ENCODE results near the gene ANGPTL4.
"Not testable (repeated sequence)": the region's sequence is repeated elsewhere in the genome, so short reads cannot be mapped to it uniquely, and the experiment has no call there.

ANGPTL4 gene

GRCh38 chr19:8388612-8388958, 24.6 kb downstream of the ANGPTL4 start:
- no peak for DNase-seq

DNA sequence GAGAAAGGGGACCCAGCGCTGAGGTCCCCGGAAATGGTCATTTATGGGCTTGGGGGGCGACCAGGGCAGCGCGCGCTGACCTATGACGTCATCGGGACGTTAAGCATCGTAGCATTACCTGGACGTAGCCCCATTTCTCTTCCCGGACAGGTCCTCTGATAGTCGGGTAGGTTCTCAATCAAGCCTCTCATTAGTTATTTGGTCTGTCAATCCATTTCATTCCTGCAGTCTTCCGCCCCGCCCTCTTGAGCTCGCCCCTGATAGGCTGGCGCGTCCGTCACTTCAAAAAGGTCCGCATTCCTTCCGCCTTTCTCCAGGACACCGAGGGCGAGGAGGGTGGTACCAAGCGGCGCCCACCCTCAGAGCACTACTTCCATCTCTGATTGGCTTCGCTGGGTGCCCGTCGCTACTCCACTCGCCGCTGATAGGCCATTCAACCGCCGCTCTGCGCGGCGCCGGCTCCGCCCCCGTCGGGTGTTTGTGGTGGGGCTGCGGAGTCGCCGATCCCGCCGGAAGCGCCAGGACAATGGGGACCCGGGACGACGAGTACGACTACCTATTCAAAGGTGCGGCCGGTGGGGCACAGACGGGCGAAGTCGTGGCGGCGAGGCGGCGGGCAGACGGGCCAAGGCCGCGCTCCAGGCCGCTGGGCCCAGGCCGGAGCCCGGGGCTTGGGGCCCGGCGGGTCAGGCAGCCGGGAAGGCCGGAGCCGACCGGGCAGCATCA, 26.1 kb downstream of the ANGPTL4 start, which contains the start of gene RAB11B:
Gene RAB11B, plus strand, starts transcription at position 470 of the 726 bp plus-strand sequence. Its CDS starts 57 bp downstream, at position 527.
- DNase-seq, result peak; percentile 83 to 100 (median 99)

- DNase-seq, result peak; percentile 54 to 99 (median 94)
These were observed 26.6 kb downstream of the ANGPTL4 start for GRCh38 chr19:8390617-8390981.

DNA sequence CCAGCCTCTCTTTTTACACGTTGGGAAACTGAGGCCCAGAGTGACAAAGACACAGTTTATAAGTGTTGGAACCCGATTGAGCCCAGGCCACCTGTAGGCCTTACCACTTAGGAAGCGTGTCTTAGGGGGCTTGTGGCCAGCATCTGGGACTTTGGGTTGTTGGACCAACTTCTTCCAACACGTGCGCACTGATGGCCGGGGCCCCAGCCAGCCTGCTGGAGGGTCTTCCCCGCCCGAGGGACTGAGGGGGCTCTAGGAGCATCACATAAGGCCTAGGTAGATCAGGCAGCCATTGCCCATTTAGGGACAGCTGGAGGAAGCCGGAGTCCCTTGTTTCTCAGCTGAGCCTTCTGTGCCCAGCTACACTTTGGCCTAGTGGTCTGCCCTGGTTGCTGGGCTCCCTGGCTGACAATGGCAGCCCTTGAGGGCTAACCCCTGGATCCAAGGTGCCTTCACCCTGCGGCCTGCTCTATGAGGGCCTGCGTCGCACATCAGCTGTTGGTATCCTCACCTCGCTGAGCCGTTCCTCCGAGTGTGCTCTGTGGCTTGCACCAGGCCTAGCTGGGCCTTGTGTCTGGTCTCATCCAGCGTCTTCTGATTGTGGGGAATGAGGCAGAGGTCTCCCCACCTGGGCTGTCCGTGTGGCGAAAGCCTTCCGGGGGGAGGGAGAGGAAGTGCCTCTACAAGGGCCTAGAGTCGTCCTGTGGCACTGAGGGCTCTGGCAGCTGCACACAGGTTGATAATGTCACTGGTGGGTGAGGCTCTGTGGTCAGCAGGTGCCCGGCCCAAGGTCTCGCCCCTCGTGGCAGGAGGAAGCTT, 27.5 kb downstream of the ANGPTL4 start:
- peak in 2 of 56 donors; percentile 36 to 40 for DNase-seq

DNA sequence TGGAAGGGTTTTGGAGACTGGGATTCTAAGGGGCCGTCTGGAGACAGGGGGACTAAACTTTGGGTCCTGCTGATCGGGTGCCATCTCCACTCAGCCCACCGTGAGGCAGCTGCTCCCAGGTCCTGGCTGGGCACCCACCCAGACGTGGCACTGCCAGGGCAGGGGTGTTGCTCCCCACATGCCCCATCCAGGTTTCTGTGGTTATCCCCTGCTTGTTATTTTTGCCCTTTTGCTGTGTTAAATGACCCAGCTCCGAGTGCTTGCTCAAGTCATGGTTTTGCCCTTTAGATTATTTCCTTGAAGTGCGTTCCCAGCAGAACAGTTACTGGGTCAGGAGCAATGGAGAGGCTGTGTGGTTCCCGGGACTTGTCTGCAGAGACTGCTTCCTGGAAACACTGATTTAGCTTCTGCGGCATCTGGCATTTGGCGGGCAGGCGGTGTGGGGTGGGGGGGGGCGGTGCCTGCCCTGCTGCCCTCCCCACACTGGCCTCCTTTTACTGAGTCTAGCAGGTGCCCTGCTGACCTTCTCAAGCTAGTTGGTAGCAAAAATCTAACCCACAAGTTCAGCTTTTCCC, 28.1 kb downstream of the ANGPTL4 start:
- DNase-seq, result peak in 36 of 56 donors; percentile 8 to 55 (median 32)

DNA sequence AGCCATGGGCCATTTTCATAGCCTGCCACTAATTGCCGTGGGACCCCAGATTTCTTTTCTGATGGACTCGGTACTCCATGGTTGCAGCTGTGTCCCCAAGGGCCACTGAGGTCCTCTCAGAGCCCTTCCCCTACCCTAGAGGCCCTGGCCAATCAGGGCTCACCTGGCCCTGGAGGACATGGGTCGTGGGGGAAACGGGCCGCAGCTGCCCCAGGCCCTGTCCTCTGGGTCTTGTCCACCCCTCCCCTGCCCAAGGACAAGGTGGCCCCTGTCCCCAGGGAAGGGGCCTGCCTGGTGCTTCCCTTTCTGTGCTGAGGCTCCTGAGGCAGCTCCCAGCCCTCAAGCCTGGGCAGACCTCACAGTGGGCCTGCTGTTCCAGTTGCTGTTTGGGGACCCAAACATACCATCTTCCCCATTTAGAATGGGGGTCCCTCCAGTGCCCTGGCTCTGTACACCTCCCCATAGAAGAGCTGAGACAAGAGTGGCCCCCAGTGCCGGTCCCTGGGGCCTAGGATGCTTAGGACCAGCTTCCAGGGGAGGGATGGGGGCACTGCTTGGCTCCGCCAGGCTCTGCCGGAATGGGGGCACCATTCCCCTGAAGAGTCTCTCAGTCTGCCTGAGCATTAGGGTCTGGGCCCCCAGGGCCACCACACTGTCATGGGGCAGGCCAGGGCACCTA, 29.4 kb downstream of the ANGPTL4 start:
- peak in 3 of 56 donors; percentile 27 to 47 (median 41) for DNase-seq

GRCh38 chr19:8393871-8394250, 29.9 kb downstream of the ANGPTL4 start:
- peak in 54 of 56 donors; percentile 33 to 92 (median 77) for DNase-seq

GRCh38 chr19:8395621-8396082, 31.7 kb downstream of the ANGPTL4 start:
- DNase-seq, result no peak

GRCh38 chr19:8396185-8396562, 32.2 kb downstream of the ANGPTL4 start:
- no peak for DNase-seq

GRCh38 chr19:8396563-8397203, 32.7 kb downstream of the ANGPTL4 start:
- peak in 49 of 56 donors; percentile 2 to 82 (median 49) for DNase-seq

DNA sequence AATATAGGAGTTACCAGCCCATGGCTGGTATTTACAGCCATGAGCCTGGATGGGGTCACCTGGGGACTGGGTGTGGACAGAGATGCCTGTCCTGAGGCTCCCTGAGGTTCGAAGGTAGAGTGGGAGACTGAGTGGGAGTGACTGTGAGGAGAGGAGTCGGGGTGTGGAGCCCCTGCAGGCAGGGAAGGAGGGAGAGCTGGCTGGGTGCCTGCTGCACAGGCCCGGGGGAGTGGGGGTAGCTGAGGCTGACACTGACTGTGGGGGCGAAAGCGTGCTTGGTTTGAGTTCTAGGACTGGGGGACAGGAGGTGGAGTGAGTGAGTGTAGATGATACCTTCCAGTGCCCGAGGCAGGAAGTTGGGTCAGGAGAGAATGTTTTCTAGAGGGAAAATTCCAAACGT, 33.3 kb downstream of the ANGPTL4 start:
- peak in 2 of 56 donors; percentile 12 to 16 for DNase-seq

DNA sequence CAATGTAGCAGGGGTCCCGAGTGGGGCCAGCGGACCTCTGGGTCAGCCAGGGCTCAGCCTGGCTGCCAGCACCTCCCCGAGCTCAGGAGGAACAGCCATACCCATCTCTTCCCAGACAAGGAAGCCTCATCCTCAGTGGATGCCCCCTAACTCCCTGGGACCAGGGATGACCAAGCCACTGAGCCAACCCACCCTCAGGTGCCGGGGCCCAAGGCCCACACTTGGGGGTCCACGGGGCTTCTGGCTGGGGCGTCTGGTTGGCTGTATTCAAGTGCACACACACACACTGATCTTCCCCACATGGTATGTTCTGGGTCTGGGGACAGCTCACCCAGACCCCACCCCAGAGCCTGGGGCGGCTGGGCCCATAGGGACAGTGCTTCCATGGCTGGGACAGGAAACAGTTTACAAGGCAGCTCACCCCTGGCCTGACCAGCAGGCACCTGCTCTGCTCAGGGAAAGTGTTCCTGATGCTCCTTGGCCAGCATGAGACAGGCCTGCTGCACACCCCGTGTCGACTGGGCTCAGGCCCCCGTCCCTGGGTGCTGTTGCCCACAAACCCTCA, 33.9 kb downstream of the ANGPTL4 start:
- peak in 1 of 56 donors; percentile 17 for DNase-seq

GRCh38 chr19:8398311-8398771, 34.4 kb downstream of the ANGPTL4 start:
- DNase-seq, result peak in 4 of 56 donors; percentile 6 to 31 (median 14)

DNA sequence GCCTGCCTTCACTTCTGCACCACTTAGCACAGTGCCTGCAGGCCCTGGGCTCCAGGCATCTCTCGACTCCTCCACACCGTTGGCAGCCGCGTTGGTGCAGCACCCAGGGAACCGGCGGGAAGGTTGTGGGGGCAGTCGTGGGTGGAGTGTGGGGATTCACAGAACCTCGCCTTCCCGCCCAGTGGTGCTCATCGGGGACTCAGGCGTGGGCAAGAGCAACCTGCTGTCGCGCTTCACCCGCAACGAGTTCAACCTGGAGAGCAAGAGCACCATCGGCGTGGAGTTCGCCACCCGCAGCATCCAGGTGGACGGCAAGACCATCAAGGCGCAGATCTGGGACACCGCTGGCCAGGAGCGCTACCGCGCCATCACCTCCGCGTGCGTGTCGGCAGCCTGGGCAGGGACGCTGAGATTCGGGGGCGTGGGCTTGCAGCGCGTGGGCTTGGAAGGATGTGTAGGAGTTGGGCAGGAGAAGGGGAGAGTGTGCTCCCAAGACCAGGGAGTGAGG, 35.8 kb downstream of the ANGPTL4 start:
- DNase-seq, result peak in 3 of 56 donors; percentile 10 to 17 (median 16)

GRCh38 chr19:8401981-8402411, 38.0 kb downstream of the ANGPTL4 start:
- DNase-seq, result no peak

- DNase-seq, result no peak
These were observed 39.3 kb downstream of the ANGPTL4 start for GRCh38 chr19:8403098-8403819.

- DNase-seq, result no peak
These were observed 39.8 kb downstream of the ANGPTL4 start for GRCh38 chr19:8403820-8404109.

GRCh38 chr19:8404391-8405151, 40.6 kb downstream of the ANGPTL4 start:
- no peak for DNase-seq

DNA sequence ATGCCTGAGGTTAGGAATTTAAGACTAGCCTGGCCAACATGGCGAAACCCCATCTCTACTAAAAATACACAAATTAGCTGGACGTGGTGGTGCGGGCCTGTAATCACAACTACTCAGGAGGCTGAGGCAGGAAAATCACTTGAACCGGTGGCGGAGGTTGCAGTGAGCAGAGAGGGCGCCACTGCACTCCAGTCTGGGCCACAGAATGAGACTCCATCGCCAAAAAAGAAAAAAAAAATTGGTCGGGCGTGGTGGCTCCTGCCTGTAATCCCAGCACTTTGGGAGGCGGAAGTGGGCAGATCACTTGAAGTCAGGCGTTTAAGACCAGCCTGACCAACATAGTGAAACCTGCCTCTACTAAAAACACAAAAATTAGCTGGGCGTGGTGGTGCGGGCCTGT, 46.8 kb downstream of the ANGPTL4 start:
- not testable (repeated sequence) for DNase-seq
